GM18858 (cell line): ENCODE results near the gene DNAH10.

Experiments
- ATAC-seq: cut with Tn5 transposase; IDR thresholded peaks from one replicate; pipeline ENCODE4 v1.9.1; 2021; ENCODE audit not compliant: unreplicated experiment

Gene DNAH10

GRCh38 chr12:123790905-123791467 lies 28.9 kb downstream of the DNAH10 start:
- ATAC-seq, result no peak

- ATAC-seq, result no peak
Measured at GRCh38 chr12:123794027-123794426, 31.9 kb downstream of the DNAH10 start.

GRCh38 chr12:123798518-123798917 lies 36.4 kb downstream of the DNAH10 start:
- no peak for ATAC-seq

DNA sequence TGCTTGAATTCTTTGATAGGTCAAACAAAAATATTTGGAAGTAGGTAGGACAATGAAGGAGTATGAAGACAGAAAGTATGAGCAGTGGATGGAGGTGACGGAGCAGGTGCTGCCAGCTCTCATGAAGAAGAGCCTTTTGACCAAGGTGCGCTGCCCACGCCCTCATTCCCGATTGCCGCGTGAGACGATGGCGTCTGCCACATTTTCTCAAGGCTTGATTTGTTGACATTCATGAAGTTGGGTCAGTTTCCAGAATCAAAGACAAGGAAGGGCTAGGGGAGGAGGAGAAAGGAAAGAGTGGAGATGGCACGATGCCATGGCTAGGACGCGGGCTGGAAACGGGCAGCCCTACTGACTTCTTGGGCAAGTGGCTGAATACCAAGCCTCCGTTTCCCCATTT lies 37.1 kb downstream of the DNAH10 start:
- no peak for ATAC-seq

DNA sequence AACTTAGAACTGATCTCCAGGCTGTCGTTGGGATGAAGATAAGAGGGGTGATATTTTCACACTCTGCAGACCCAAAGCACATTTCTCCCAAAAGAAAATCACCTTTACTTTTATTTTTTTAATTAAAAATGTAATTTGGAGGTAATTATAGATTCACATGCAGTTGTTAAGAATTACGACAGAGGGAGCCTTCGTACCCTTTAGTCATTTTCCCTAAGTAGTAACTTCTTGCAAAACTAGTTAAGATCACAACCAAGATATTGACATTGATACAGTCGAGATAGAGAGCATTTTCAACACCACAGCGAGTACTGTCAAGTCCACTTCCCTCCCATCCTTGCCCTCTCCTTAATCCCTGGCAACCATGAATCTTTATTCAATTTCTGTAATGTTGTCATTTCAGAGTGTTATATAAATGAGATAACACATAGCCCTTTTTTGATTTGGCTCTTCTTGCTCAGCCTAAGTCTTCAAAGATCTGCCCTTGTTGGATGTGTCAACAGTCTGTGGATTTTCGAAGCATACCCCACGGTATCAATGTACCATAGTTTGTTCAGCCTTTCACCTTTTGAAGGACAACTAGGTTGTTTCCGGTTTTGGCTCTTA lies 39.6 kb downstream of the DNAH10 start:
- no peak for ATAC-seq

DNA sequence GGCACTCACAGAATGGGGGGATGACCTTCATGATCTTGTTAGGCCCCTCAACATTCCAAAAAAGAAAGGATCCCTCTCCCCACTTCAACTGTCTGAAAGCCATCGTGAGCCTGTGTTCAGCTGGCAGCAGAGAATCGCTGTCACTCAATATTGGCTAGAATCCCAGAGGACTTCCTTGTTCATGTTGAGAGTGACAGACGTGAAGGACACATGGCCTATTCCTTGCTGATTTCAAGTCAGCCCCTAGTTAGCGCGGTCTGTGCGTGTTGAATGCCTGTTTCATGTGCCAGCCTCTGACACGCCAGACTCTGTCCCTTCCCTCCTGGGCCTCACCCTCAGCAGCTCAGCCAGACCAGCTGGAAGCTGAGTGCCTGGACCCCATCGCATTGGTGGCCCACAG lies 43.1 kb downstream of the DNAH10 start:
- no peak for ATAC-seq

DNA sequence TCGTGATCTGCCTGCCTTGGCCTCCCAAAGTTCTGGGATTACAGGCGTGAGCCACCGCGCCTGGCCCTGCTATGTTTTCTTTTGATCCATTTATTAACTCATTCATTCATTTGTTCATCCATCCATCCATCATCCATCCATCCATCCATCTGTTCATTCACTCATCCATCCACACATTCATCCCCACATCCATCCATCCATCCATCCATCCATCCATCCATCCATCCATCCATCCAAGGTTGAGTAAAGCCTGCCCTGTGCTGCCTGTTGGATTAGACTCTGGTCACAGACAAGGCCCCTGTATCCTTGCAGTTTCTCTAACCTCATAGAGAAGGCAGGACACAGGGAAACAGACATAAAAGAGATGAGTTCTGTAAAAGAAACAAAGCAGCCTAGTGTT lies 44.9 kb downstream of the DNAH10 start:
- no peak for ATAC-seq

DNA sequence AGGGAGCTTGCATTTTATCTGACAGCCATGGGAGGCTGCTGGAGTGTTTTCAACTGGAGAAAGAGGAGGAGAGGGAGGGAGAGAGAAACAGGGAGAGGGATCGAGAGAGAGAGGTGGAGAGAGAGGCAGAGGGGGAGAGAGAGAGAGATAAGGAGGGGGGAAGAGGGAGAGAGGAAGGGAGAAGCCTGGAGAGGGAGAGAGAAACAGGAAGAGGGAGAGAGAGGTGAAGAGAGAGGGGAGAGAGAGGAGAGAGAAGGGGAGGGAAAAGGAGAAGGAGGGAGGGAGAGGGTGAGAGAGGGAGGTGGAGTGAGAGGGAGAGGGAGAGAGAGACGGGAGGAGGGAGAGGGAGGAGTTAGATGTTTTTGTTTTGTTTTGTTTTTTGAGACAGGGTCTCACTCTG lies 45.6 kb downstream of the DNAH10 start:
- no peak for ATAC-seq

DNA sequence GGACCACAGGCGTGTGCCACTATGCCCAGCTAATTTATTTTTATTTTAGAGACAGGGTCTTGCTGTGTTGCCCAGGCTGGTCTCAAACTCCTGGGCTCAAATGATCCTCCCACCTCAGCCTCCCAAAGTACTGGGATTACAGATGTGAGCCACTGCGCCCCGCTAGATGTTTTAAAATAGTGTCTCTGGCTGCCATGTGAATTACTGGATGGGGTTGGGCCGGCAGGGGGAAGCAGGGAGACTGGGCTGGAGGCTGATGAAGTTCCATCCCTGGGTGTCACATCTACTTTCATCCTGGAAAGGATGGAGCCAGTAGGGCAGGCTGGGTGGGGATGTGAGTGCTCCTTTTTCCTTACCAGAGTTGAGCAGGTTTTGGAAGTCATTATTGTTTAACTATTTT lies 46.1 kb downstream of the DNAH10 start:
- ATAC-seq, result no peak

DNA sequence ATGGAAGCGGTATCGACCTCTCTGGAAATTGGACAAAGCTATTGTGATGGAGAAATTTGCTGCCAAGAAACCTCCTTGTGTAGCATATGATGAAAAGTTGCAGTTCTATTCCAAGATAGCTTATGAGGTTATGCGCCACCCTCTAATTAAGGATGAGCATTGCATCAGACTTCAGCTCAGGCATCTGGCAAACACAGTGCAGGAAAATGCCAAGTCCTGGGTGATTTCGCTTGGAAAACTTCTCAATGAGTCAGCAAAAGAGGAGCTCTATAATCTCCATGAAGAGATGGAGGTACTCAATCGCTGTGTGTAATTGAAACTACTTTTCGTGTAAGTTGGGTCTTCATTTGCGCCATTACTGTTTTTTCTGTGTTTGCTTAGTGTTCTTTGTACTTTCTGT lies 51.2 kb downstream of the DNAH10 start:
- no peak for ATAC-seq

DNA sequence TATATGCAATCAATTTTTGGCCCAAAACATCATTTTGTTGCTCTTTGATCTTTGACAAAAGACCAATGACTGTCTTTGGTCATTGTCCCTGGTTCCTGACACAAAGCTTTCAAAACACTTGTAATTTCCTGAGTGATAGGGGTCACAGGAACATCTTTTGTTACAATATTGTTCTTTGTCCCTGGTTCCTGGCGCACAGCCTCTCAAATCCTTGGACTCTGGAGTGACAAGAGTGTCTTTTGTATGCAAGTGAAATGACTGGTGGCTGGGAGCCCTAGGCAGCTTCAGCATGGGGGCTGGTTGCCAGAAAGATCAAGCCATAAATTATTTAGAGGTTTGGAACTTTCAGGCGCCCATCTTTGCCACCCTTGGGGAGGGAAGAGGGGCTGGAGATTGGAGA lies 53.9 kb downstream of the DNAH10 start:
- no peak for ATAC-seq

DNA sequence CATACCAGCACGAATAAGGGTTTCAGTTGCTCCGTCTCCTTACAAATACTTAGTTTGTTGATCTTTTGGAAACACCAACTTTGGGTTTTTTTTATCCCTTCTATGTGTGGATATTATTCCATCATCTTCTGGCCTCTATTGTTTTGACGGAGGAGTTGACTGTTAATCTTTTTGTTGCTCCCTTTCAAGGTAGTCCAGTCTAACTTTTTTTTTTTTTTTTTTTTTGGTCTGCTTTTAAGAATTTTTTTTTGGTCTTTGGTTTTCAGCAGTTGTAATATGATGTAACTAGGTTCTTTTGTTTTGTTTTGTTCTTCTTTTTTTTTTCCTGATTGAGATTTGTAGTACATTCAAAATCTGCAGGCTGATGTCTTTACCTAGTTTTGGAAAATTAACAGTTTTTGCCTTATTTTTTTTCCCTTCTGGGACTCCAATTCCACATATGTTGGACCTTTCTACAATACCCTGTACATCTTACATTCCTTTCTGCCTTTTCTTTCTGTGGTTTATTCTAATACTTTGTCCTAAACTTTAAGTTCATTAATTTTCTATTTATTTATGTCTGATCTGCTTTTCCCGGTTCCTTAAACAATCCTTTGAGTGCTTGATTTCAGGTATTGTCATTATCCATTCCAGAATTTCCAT lies 54.9 kb downstream of the DNAH10 start:
- ATAC-seq, result no peak

- no peak for ATAC-seq
Measured at GRCh38 chr12:123822804-123823203, 60.7 kb downstream of the DNAH10 start.

GRCh38 chr12:123828120-123828519 lies 66.0 kb downstream of the DNAH10 start:
- no peak for ATAC-seq

DNA sequence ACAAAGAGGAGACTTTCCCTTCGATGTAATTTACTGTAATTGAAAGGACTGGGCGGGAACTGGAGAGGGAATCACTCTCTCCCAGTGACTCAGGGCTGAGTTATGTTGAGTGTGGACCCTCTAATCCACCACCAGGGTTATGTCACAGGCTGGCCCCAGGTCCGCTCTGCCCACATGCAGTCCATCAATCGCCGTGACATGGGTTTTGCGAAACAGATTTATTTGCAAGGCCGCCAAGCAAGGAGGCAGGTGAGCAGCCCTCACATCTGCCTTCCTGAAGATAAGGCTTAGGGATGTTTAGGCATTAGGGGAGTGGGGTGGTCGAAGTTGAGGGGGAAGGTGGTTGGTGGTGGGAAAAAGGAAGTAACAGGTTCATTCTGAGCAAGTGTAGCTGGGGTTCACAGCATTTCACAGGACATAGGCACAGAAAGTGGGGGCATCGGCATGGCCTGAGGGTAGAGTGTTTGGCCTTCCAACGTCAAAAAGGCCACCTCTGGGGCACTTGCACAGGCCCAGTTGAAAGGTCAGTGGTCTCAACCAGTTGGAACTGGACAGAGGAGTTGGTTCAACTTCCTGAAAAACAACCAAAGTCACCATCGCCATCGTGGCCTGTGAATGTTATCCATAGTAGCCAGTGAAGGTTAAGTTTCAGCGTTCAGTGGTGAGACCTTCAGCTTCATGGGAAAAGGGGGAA lies 66.9 kb downstream of the DNAH10 start:
- no peak for ATAC-seq

DNA sequence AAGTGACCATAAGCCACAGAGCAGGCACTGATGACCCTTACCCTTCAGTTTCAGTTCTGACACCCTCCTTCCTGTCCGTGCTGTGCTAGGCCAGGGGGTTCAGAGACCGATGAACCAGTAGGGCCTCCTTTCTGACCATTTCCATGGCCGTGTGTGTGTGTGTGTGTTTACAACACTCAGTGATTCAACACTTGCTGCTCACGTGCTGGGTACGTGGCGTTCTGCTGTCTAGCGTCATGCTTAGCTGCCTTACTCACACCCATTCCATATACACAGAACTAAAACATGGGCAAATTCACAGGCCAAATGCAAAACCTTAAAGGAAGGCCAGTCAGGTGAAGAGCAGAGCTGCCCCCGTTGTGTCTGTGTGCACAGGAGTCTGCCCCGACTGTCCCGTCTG lies 67.5 kb downstream of the DNAH10 start:
- ATAC-seq, result no peak

DNA sequence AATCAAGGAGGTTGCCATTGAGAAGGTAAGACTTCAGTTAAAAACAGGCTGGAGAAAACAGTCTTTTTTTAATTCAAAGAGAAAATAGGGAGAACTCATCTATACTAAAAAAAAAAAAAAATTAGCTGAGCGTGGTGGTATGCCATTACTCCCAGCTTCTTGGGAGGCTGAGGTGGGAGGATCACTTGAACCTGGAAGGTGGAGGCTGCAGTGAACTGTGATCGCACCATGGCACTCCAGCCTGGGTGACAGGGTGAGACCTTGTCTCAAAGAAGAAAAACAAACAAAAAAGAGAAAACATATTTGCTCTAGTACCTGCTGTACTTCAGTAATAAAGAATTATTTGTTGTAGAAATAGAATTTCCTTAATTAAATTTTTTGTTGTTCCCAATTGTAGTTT lies 68.6 kb downstream of the DNAH10 start:
- ATAC-seq, result no peak

- no peak for ATAC-seq
Measured at GRCh38 chr12:123832052-123832451, 70.0 kb downstream of the DNAH10 start.

GRCh38 chr12:123833830-123834229 lies 71.7 kb downstream of the DNAH10 start:
- ATAC-seq, result no peak

- ATAC-seq, result no peak
Measured at GRCh38 chr12:123834845-123835244, 72.7 kb downstream of the DNAH10 start.

- no peak for ATAC-seq
Measured at GRCh38 chr12:123836292-123836691, 74.2 kb downstream of the DNAH10 start.

- no peak for ATAC-seq
Measured at GRCh38 chr12:123839826-123840225, 77.7 kb downstream of the DNAH10 start.
